ENCODE data around the gene HAS3. TPM values are rescaled to one million over a fixed set of nuclear protein-coding genes. Genes with fewer than 3 reads are reported as not detected.

Gene HAS3
- total RNA-seq, 1 experiment from 2014 or later = 140 TPM

DNA sequence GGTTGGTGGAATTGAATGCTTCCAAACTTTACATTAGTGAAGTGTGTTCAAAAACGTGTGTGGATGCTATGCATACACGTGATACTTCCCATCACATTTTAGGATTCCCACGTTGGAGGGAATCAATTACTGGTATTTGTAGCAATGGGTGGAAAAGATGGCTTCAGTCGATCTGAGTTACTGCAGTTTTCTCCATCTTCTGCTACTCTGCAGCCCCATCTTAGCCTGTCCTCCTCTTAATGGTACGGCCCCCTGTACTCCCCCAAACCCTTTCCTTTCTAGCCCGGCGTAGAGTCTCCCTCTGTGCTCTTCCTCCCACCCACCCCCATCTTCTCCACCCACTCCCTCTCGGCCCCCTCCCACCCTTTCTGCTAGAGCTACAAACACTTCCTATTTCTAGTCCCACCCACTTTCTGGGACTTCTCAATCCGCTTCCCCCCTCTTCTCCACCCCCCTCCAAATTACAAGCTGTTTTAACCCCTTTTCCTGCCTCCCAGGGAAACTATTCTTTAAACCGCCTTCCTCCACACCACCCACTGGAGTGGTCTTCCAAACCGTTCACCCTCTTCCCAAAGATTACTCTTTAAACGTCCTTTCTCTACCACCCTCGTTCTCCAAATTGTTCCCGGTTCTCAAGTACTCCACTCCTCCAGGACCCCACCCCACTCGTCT lies 25.9 kb downstream of the HAS3 start:
- peak overlapping the region; percentile 91 for H3K4me2 ChIP-seq (ENCODE audit: low read length)
- peaks cover 4 to 34% of the 10 kb centered on the region in 2 experiments for H3K36me3 ChIP-seq (ENCODE audit: control insufficient read depth in 1 of 2, insufficient read depth in 2 of 2, low read length in 2 of 2)
- peak overlapping the region; percentile 88 to 99 for H3K4me3 ChIP-seq (replicated peaks in 1 of 2; ENCODE audit: low read depth in 1 of 2, low read length in 2 of 2)
- peaks cover 12 to 20% of the 10 kb centered on the region in 2 experiments; a peak in 3 of 4 replicates for H3K4me1 ChIP-seq (ENCODE audit: control insufficient read depth in 1 of 2, insufficient read depth in 2 of 2, low read length in 2 of 2)
- CTCF ChIA-PET = no interaction called here
- no peaks in the 10 kb centered on the region for H3K9me3 ChIP-seq (ENCODE audit: control insufficient read depth in 1 of 2, insufficient read depth in 1 of 2, low read depth in 1 of 2, low read length in 2 of 2)
- RAD21 ChIA-PET (ENCODE audit: low non-redundant PET in 1 of 2, low total read pairs in 2 of 2, uncharacterized antibody in 2 of 2, unreplicated experiment in 2 of 2) = interaction anchor here in 1 of 2 experiments (0.6 kb wide), 1 partner anchor 58 kb away, joined by 3 read pairs; no protein-coding TSS in a partner anchor
- DNase-seq (ENCODE audit: low read depth, low spot score) (no peak), ATAC-seq (0 out of 2 replicates have a peak, but pooled peaks have one; percentile 18)
- peak overlapping the region; percentile 93 for H3K9ac ChIP-seq (ENCODE audit: low read length)
- no peak for TF ChIP-seq CBX3 (IDR thresholded peaks at IDR 0.05; ENCODE audit: low read depth)
- TF ChIP-seq ELF1 (IDR thresholded peaks at IDR 0.05; ENCODE audit: borderline replicate concordance, low read depth) = no peak
- TF ChIP-seq, protein P1, sequence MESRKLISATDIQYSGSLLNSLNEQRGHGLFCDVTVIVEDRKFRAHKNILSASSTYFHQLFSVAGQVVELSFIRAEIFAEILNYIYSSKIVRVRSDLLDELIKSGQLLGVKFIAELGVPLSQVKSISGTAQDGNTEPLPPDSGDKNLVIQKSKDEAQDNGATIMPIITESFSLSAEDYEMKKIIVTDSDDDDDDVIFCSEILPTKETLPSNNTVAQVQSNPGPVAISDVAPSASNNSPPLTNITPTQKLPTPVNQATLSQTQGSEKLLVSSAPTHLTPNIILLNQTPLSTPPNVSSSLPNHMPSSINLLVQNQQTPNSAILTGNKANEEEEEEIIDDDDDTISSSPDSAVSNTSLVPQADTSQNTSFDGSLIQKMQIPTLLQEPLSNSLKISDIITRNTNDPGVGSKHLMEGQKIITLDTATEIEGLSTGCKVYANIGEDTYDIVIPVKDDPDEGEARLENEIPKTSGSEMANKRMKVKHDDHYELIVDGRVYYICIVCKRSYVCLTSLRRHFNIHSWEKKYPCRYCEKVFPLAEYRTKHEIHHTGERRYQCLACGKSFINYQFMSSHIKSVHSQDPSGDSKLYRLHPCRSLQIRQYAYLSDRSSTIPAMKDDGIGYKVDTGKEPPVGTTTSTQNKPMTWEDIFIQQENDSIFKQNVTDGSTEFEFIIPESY (IDR thresholded peaks at IDR 0.05; ENCODE audit: extremely low read depth, insufficient replicate concordance, low read length) = no peak
- no peak for TF ChIP-seq CEBPB (IDR thresholded peaks at IDR 0.05; ENCODE audit: low read depth)
- TF ChIP-seq, protein P2, sequence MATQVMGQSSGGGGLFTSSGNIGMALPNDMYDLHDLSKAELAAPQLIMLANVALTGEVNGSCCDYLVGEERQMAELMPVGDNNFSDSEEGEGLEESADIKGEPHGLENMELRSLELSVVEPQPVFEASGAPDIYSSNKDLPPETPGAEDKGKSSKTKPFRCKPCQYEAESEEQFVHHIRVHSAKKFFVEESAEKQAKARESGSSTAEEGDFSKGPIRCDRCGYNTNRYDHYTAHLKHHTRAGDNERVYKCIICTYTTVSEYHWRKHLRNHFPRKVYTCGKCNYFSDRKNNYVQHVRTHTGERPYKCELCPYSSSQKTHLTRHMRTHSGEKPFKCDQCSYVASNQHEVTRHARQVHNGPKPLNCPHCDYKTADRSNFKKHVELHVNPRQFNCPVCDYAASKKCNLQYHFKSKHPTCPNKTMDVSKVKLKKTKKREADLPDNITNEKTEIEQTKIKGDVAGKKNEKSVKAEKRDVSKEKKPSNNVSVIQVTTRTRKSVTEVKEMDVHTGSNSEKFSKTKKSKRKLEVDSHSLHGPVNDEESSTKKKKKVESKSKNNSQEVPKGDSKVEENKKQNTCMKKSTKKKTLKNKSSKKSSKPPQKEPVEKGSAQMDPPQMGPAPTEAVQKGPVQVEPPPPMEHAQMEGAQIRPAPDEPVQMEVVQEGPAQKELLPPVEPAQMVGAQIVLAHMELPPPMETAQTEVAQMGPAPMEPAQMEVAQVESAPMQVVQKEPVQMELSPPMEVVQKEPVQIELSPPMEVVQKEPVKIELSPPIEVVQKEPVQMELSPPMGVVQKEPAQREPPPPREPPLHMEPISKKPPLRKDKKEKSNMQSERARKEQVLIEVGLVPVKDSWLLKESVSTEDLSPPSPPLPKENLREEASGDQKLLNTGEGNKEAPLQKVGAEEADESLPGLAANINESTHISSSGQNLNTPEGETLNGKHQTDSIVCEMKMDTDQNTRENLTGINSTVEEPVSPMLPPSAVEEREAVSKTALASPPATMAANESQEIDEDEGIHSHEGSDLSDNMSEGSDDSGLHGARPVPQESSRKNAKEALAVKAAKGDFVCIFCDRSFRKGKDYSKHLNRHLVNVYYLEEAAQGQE (IDR thresholded peaks at IDR 0.05; ENCODE audit: low read depth) = no peak
- TF ChIP-seq, protein P3, sequence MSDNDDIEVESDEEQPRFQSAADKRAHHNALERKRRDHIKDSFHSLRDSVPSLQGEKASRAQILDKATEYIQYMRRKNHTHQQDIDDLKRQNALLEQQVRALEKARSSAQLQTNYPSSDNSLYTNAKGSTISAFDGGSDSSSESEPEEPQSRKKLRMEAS (IDR thresholded peaks at IDR 0.05) = no peak
- TF ChIP-seq EZH2 (IDR thresholded peaks at IDR 0.05) = no peak
- TF ChIP-seq, protein P4, sequence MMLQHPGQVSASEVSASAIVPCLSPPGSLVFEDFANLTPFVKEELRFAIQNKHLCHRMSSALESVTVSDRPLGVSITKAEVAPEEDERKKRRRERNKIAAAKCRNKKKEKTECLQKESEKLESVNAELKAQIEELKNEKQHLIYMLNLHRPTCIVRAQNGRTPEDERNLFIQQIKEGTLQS (IDR thresholded peaks at IDR 0.05) = no peak
- TF ChIP-seq SRF (IDR thresholded peaks at IDR 0.05; ENCODE audit: low read depth) = no peak
- no peak for TF ChIP-seq EGR1 (IDR thresholded peaks at IDR 0.05; ENCODE audit: low read depth)
- no peak for TF ChIP-seq POLR2AphosphoS5 (IDR thresholded peaks at IDR 0.05; ENCODE audit: low read depth, low read length)
- TF ChIP-seq ZFX (IDR thresholded peaks at IDR 0.05) = no peak
- no peak for TF ChIP-seq SP1 (IDR thresholded peaks at IDR 0.05; ENCODE audit: low read depth)
- TF ChIP-seq YY1 (IDR thresholded peaks at IDR 0.05; ENCODE audit: extremely low read depth, insufficient replicate concordance, low read depth, low read length) = no peak
- no peak for TF ChIP-seq EZH2phosphoT487 (IDR thresholded peaks at IDR 0.05; ENCODE audit: borderline replicate concordance)
- TF ChIP-seq FOSL1 (IDR thresholded peaks at IDR 0.05; ENCODE audit: low read depth) = no peak
- intact Hi-C loops (cut with micrococcal nuclease) = no loop called here
- BruUV-seq (replicated peaks) = no TSS peak
- POLR2A ChIA-PET = interaction anchor here (0.6 kb wide), 1 partner anchor 178 kb away, joined by 3 read pairs; no protein-coding TSS in a partner anchor
- H3K79me2 ChIP-seq (ENCODE audit: insufficient read depth, low read length) = peaks cover 98% of the 10 kb centered on the region
- H4K20me1 ChIP-seq (ENCODE audit: insufficient read depth) = peaks cover 18% of the 10 kb centered on the region; the same call in 1 of the 2 replicates
- no peaks in the 10 kb centered on the region for H3K27me3 ChIP-seq (ENCODE audit: insufficient read depth, low read length)
- H2AFZ ChIP-seq (ENCODE audit: low read depth, low read length, poor library complexity, severe bottlenecking) = no peak overlapping the region
- no peaks in the 10 kb centered on the region for H3K9me2 ChIP-seq (ENCODE audit: insufficient read depth)
- peak overlapping the region; percentile 96 for H3K27ac ChIP-seq (ENCODE audit: low read depth, low read length)

Data from HCT116 (cell line).